ENCODE results near the gene FAM131A.

FAM131A gene

GRCh38 chr3:184389935-184390528 lies 52.6 kb downstream of the FAM131A start:
- Histone ChIP-seq H3K9ac (ENCODE audit: low read length) (no peak overlapping the region), H3K9me3 (ENCODE audit: insufficient read depth, low read length) (no peaks in the 10 kb centered on the region), H3K4me2 (ENCODE audit: low read depth, low read length, poor library complexity, severe bottlenecking) (no peak overlapping the region), H3F3A (ENCODE audit: insufficient read depth) (no peaks in the 10 kb centered on the region), H3K9me2 (replicated peaks; ENCODE audit: insufficient read depth, low read length) (no peaks in the 10 kb centered on the region), H3K27ac (ENCODE audit: low read depth, low read length) (no peak overlapping the region), H3K36me3 (ENCODE audit: low read length) (no peaks in the 10 kb centered on the region), H3K79me2 (ENCODE audit: insufficient read depth, low read length) (no peaks in the 10 kb centered on the region), H3K4me3 (ENCODE audit: insufficient read depth, low read length, poor library complexity, severe bottlenecking) (no peak overlapping the region), H3K27me3 (ENCODE audit: low read length) (no peaks in the 10 kb centered on the region), H4K20me1 (ENCODE audit: low read depth, low read length) (no peaks in the 10 kb centered on the region), H2AFZ (ENCODE audit: low read depth, low read length, severe bottlenecking) (no peak overlapping the region)
- no peak for TF ChIP-seq EZH2phosphoT487 (conservative IDR thresholded peaks at IDR 0.05; ENCODE audit: low read length)
- TF ChIP-seq, protein P1, sequence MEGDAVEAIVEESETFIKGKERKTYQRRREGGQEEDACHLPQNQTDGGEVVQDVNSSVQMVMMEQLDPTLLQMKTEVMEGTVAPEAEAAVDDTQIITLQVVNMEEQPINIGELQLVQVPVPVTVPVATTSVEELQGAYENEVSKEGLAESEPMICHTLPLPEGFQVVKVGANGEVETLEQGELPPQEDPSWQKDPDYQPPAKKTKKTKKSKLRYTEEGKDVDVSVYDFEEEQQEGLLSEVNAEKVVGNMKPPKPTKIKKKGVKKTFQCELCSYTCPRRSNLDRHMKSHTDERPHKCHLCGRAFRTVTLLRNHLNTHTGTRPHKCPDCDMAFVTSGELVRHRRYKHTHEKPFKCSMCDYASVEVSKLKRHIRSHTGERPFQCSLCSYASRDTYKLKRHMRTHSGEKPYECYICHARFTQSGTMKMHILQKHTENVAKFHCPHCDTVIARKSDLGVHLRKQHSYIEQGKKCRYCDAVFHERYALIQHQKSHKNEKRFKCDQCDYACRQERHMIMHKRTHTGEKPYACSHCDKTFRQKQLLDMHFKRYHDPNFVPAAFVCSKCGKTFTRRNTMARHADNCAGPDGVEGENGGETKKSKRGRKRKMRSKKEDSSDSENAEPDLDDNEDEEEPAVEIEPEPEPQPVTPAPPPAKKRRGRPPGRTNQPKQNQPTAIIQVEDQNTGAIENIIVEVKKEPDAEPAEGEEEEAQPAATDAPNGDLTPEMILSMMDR (IDR thresholded peaks at IDR 0.05; ENCODE audit: insufficient read depth, low read length, poor library complexity, severe bottlenecking), result no peak

GRCh38 chr3:184391266-184391665 lies 53.9 kb downstream of the FAM131A start:
- Histone ChIP-seq H3K9me2 (replicated peaks; ENCODE audit: insufficient read depth, low read length) (no peaks in the 10 kb centered on the region), H2AFZ (ENCODE audit: low read depth, low read length, severe bottlenecking) (no peak overlapping the region), H3F3A (ENCODE audit: insufficient read depth) (no peaks in the 10 kb centered on the region), H4K20me1 (ENCODE audit: low read depth, low read length) (no peaks in the 10 kb centered on the region), H3K27ac (ENCODE audit: low read depth, low read length) (no peak overlapping the region), H3K36me3 (ENCODE audit: low read length) (no peaks in the 10 kb centered on the region), H3K9ac (ENCODE audit: low read length) (no peak overlapping the region), H3K4me3 (ENCODE audit: insufficient read depth, low read length, poor library complexity, severe bottlenecking) (no peak overlapping the region), H3K9me3 (ENCODE audit: insufficient read depth, low read length) (no peaks in the 10 kb centered on the region), H3K4me2 (ENCODE audit: low read depth, low read length, poor library complexity, severe bottlenecking) (no peak overlapping the region), H3K27me3 (ENCODE audit: low read length) (no peaks in the 10 kb centered on the region), H3K79me2 (ENCODE audit: insufficient read depth, low read length) (no peaks in the 10 kb centered on the region)
- TF ChIP-seq, protein P1 (IDR thresholded peaks at IDR 0.05; ENCODE audit: insufficient read depth, low read length, poor library complexity, severe bottlenecking), result no peak
- TF ChIP-seq EZH2phosphoT487 (conservative IDR thresholded peaks at IDR 0.05; ENCODE audit: low read length), result no peak

DNA sequence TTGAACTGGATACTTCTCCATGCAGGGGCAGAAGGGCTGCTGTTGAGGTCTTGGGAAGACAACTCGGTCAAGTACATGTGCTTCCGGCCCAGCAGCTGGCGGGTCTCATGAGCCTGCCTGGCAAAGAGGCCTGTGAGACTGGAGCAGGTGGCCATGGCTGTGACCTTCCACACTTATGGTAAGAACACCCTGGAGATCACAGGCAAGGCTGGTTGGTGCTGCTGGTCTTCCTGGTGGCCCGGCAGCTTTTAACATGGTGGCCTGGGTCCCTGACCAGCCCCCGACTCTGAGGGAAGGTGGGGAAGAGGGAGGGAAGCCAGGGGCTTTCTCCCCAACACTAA lies 57.9 kb downstream of the FAM131A start:
- TF ChIP-seq, protein P1 (IDR thresholded peaks at IDR 0.05; ENCODE audit: insufficient read depth, low read length, poor library complexity, severe bottlenecking), result no peak
- no peak for TF ChIP-seq EZH2phosphoT487 (conservative IDR thresholded peaks at IDR 0.05; ENCODE audit: low read length)
- H3K79me2 ChIP-seq (ENCODE audit: insufficient read depth, low read length), result no peaks in the 10 kb centered on the region
- H4K20me1 ChIP-seq (ENCODE audit: low read depth, low read length), result no peaks in the 10 kb centered on the region
- no peaks in the 10 kb centered on the region for H3K9me2 ChIP-seq (replicated peaks; ENCODE audit: insufficient read depth, low read length)
- no peak overlapping the region for H3K27ac ChIP-seq (ENCODE audit: low read depth, low read length)
- H3K9ac ChIP-seq (ENCODE audit: low read length), result no peak overlapping the region
- no peak overlapping the region for H3K4me3 ChIP-seq (ENCODE audit: insufficient read depth, low read length, poor library complexity, severe bottlenecking)
- no peak overlapping the region for H2AFZ ChIP-seq (ENCODE audit: low read depth, low read length, severe bottlenecking)
- no peaks in the 10 kb centered on the region for H3K36me3 ChIP-seq (ENCODE audit: low read length)
- H3K4me2 ChIP-seq (ENCODE audit: low read depth, low read length, poor library complexity, severe bottlenecking), result no peak overlapping the region
- H3F3A ChIP-seq (ENCODE audit: insufficient read depth), result no peaks in the 10 kb centered on the region
- no peaks in the 10 kb centered on the region for H3K27me3 ChIP-seq (ENCODE audit: low read length)
- no peaks in the 10 kb centered on the region for H3K9me3 ChIP-seq (ENCODE audit: insufficient read depth, low read length)

All from SU-DHL-6 (cell line).